ENCODE data around the gene KYNU.

Gene KYNU

DNA sequence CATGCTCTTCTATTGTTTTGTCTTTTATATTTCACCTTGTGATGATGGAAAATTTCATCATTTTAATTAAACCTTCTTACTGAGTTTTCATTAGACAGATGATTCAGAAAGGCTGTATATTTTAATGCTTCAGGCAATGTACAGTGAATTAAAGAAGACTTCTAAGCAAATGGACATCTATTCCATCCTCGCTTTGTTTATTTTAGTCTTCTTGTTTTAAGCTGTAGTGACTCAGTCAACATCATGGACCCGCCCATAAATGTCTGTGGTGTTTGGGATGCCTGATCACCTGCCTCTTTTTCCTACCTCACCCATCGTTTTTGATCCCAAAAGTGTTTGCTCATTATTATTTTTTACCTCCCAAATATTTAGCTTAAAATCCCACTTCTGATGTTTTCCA is 43.1 kb downstream of the KYNU start:
- Histone ChIP-seq H3K4me3 (ENCODE audit: low read depth in 1 of 2, low read length in 2 of 2) (no peak overlapping the region), H3K9ac (ENCODE audit: low read length) (no peak overlapping the region), H3K27me3 (ENCODE audit: control insufficient read depth in 1 of 2, insufficient read depth in 2 of 2, low read length in 2 of 2) (no peaks in the 10 kb centered on the region), H3K4me1 (ENCODE audit: insufficient read depth, low read length) (no peaks in the 10 kb centered on the region), H3K36me3 (ENCODE audit: insufficient read depth, low read length) (no peaks in the 10 kb centered on the region), H3K9me3 (ENCODE audit: low read length) (no peaks in the 10 kb centered on the region), H3K27ac (ENCODE audit: low read depth, low read length) (no peak overlapping the region)

DNA sequence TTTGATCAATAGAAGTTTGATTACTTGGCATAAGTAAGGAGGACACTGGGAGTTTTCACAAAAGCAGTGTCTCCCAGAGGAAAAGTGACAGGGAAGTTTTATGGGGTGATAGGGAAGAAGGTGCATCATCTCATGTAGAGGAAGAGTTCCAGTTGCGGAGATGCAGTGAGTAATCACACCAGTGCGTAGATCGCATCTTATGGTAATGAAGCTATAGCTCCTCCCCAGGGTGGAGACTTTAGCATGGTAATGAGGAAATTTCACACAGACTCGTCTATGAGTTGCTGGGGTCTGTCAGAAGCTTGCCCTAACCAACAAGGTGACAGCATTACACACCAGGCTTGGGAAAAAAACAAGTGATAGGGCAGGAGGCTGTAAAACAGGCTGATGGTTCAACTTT is 49.0 kb downstream of the KYNU start:
- H3K27ac ChIP-seq (ENCODE audit: low read depth, low read length), result no peak overlapping the region
- H3K27me3 ChIP-seq (ENCODE audit: control insufficient read depth in 1 of 2, insufficient read depth in 2 of 2, low read length in 2 of 2), result no peaks in the 10 kb centered on the region
- no peak overlapping the region for H3K4me3 ChIP-seq (ENCODE audit: low read depth in 1 of 2, low read length in 2 of 2)
- H3K4me1 ChIP-seq (ENCODE audit: insufficient read depth, low read length), result no peaks in the 10 kb centered on the region
- H3K36me3 ChIP-seq (ENCODE audit: insufficient read depth, low read length), result no peaks in the 10 kb centered on the region
- no peak overlapping the region for H3K9ac ChIP-seq (ENCODE audit: low read length)
- no peaks in the 10 kb centered on the region for H3K9me3 ChIP-seq (ENCODE audit: low read length)

- H3K4me3 ChIP-seq (ENCODE audit: low read depth in 1 of 2, low read length in 2 of 2), result no peak overlapping the region
- H3K4me1 ChIP-seq (ENCODE audit: insufficient read depth, low read length), result no peaks in the 10 kb centered on the region
- no peak overlapping the region for H3K9ac ChIP-seq (ENCODE audit: low read length)
- no peaks in the 10 kb centered on the region for H3K36me3 ChIP-seq (ENCODE audit: insufficient read depth, low read length)
- no peaks in the 10 kb centered on the region for H3K27me3 ChIP-seq (ENCODE audit: control insufficient read depth in 1 of 2, insufficient read depth in 2 of 2, low read length in 2 of 2)
- no peaks in the 10 kb centered on the region for H3K9me3 ChIP-seq (ENCODE audit: low read length)
- H3K27ac ChIP-seq (ENCODE audit: low read depth, low read length), result no peak overlapping the region
These were observed 53.5 kb downstream of the KYNU start for GRCh38 chr2:142930835-142931398.

- H3K27ac ChIP-seq (ENCODE audit: low read depth, low read length), result no peak overlapping the region
- no peaks in the 10 kb centered on the region for H3K4me1 ChIP-seq (ENCODE audit: insufficient read depth, low read length)
- no peaks in the 10 kb centered on the region for H3K36me3 ChIP-seq (ENCODE audit: insufficient read depth, low read length)
- no peaks in the 10 kb centered on the region for H3K9me3 ChIP-seq (ENCODE audit: low read length)
- H3K4me3 ChIP-seq (ENCODE audit: low read depth in 1 of 2, low read length in 2 of 2), result no peak overlapping the region
- no peak overlapping the region for H3K9ac ChIP-seq (ENCODE audit: low read length)
- no peaks in the 10 kb centered on the region for H3K27me3 ChIP-seq (ENCODE audit: control insufficient read depth in 1 of 2, insufficient read depth in 2 of 2, low read length in 2 of 2)
These were observed 56.5 kb downstream of the KYNU start for GRCh38 chr2:142933916-142934315.

GRCh38 chr2:142935563-142936089 is 58.2 kb downstream of the KYNU start:
- H3K9me3 ChIP-seq (ENCODE audit: low read length), result no peaks in the 10 kb centered on the region
- H3K4me3 ChIP-seq (ENCODE audit: low read depth in 1 of 2, low read length in 2 of 2), result no peak overlapping the region
- H3K4me1 ChIP-seq (ENCODE audit: insufficient read depth, low read length), result no peaks in the 10 kb centered on the region
- no peaks in the 10 kb centered on the region for H3K27me3 ChIP-seq (ENCODE audit: control insufficient read depth in 1 of 2, insufficient read depth in 2 of 2, low read length in 2 of 2)
- no peak overlapping the region for H3K27ac ChIP-seq (ENCODE audit: low read depth, low read length)
- no peaks in the 10 kb centered on the region for H3K36me3 ChIP-seq (ENCODE audit: insufficient read depth, low read length)
- H3K9ac ChIP-seq (ENCODE audit: low read length), result no peak overlapping the region

- Histone ChIP-seq H3K27ac (ENCODE audit: low read depth, low read length) (no peak overlapping the region), H3K9ac (ENCODE audit: low read length) (no peak overlapping the region), H3K27me3 (ENCODE audit: control insufficient read depth in 1 of 2, insufficient read depth in 2 of 2, low read length in 2 of 2) (no peaks in the 10 kb centered on the region), H3K36me3 (ENCODE audit: insufficient read depth, low read length) (no peaks in the 10 kb centered on the region), H3K9me3 (ENCODE audit: low read length) (no peaks in the 10 kb centered on the region), H3K4me1 (ENCODE audit: insufficient read depth, low read length) (no peaks in the 10 kb centered on the region), H3K4me3 (ENCODE audit: low read depth in 1 of 2, low read length in 2 of 2) (no peak overlapping the region)
These were observed 59.2 kb downstream of the KYNU start for GRCh38 chr2:142936629-142937028.

DNA sequence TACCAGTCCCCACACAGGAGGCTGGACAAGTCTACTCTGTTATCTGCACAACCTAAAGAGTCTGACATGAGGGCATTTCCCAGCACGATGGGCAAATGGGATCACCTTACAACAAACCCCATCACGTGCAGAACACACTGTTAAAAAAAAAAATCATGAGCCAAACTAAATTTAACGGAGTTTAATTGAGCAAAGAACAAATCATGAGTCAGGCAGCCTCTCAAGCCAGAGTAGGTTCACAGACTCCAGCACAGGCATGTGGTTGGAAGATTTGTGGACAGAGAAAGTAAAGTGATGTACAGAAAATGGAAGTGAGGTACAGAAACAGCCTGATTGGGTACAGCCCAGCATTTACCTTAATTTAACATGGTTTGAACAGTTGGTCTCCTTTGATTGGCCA is 59.9 kb downstream of the KYNU start:
- Histone ChIP-seq H3K9ac (ENCODE audit: low read length) (no peak overlapping the region), H3K9me3 (ENCODE audit: low read length) (no peaks in the 10 kb centered on the region), H3K4me1 (ENCODE audit: insufficient read depth, low read length) (no peaks in the 10 kb centered on the region), H3K27ac (ENCODE audit: low read depth, low read length) (no peak overlapping the region), H3K27me3 (ENCODE audit: control insufficient read depth in 1 of 2, insufficient read depth in 2 of 2, low read length in 2 of 2) (no peaks in the 10 kb centered on the region), H3K36me3 (ENCODE audit: insufficient read depth, low read length) (no peaks in the 10 kb centered on the region), H3K4me3 (ENCODE audit: low read depth in 1 of 2, low read length in 2 of 2) (no peak overlapping the region)

DNA sequence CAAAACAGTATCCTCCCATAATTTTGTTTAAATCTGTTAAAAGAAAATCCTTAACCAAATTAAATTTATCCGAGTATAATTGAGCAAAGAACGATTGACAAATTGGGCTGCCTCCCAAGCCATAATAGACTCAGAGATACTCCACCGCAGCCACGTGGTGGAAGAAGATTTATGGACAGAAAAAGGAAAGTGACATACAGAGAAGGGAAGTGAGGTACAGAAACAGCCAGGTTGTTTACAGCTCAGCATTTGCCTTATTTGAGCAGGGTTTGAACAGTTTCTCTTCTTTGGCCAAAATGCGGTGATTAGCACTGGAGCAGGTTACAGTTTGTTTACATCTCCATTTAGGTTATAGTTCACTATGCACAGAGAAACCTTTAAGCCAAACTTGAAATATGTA is 60.8 kb downstream of the KYNU start:
- no peaks in the 10 kb centered on the region for H3K36me3 ChIP-seq (ENCODE audit: insufficient read depth, low read length)
- no peaks in the 10 kb centered on the region for H3K27me3 ChIP-seq (ENCODE audit: control insufficient read depth in 1 of 2, insufficient read depth in 2 of 2, low read length in 2 of 2)
- no peak overlapping the region for H3K4me3 ChIP-seq (ENCODE audit: low read depth in 1 of 2, low read length in 2 of 2)
- H3K27ac ChIP-seq (ENCODE audit: low read depth, low read length), result no peak overlapping the region
- no peaks in the 10 kb centered on the region for H3K4me1 ChIP-seq (ENCODE audit: insufficient read depth, low read length)
- H3K9ac ChIP-seq (ENCODE audit: low read length), result no peak overlapping the region
- H3K9me3 ChIP-seq (ENCODE audit: low read length), result no peaks in the 10 kb centered on the region

DNA sequence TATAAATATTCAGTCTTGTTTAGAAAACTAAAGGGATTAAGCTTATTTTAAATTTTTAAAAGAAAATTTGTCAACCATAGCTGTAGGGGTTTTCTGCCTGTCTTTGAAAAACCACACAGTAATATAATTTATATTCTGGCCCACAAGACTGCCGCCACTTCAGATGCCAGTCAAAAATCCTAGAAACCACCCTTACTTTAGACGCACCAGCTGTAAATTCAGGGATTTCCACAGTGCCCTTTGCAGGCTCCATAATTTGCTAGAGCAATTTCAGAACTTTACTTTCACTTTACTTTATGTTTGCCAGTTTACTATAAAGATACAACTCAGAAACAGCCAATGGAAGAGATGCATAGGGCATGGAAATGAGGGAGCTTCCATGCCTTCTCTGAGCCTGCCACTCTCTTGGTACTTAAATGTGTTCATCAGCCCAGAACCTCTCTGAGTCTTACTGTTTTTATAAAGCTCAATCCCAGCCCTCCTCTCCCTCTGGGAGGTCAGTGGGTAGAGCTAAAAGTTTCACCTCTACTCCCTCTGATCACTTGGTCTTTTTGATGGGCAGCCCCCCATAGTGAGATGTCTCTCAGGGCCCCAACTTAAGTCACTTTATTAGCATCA is 63.3 kb downstream of the KYNU start:
- no peak overlapping the region for H3K27ac ChIP-seq (ENCODE audit: low read depth, low read length)
- H3K4me1 ChIP-seq (ENCODE audit: insufficient read depth, low read length), result no peaks in the 10 kb centered on the region
- no peaks in the 10 kb centered on the region for H3K9me3 ChIP-seq (ENCODE audit: low read length)
- H3K36me3 ChIP-seq (ENCODE audit: insufficient read depth, low read length), result no peaks in the 10 kb centered on the region
- no peaks in the 10 kb centered on the region for H3K27me3 ChIP-seq (ENCODE audit: control insufficient read depth in 1 of 2, insufficient read depth in 2 of 2, low read length in 2 of 2)
- H3K9ac ChIP-seq (ENCODE audit: low read length), result no peak overlapping the region
- no peak overlapping the region for H3K4me3 ChIP-seq (ENCODE audit: low read depth in 1 of 2, low read length in 2 of 2)

GRCh38 chr2:142942690-142943089 is 65.2 kb downstream of the KYNU start:
- H3K36me3 ChIP-seq (ENCODE audit: insufficient read depth, low read length), result no peaks in the 10 kb centered on the region
- no peak overlapping the region for H3K4me3 ChIP-seq (ENCODE audit: low read depth in 1 of 2, low read length in 2 of 2)
- no peaks in the 10 kb centered on the region for H3K9me3 ChIP-seq (ENCODE audit: low read length)
- no peaks in the 10 kb centered on the region for H3K27me3 ChIP-seq (ENCODE audit: control insufficient read depth in 1 of 2, insufficient read depth in 2 of 2, low read length in 2 of 2)
- no peak overlapping the region for H3K9ac ChIP-seq (ENCODE audit: low read length)
- H3K4me1 ChIP-seq (ENCODE audit: insufficient read depth, low read length), result no peaks in the 10 kb centered on the region
- no peak overlapping the region for H3K27ac ChIP-seq (ENCODE audit: low read depth, low read length)

GRCh38 chr2:142944264-142944663 is 66.8 kb downstream of the KYNU start:
- H3K4me3 ChIP-seq (ENCODE audit: low read depth in 1 of 2, low read length in 2 of 2), result no peak overlapping the region
- H3K4me1 ChIP-seq (ENCODE audit: insufficient read depth, low read length), result no peaks in the 10 kb centered on the region
- no peaks in the 10 kb centered on the region for H3K27me3 ChIP-seq (ENCODE audit: control insufficient read depth in 1 of 2, insufficient read depth in 2 of 2, low read length in 2 of 2)
- H3K36me3 ChIP-seq (ENCODE audit: insufficient read depth, low read length), result no peaks in the 10 kb centered on the region
- no peaks in the 10 kb centered on the region for H3K9me3 ChIP-seq (ENCODE audit: low read length)
- H3K27ac ChIP-seq (ENCODE audit: low read depth, low read length), result no peak overlapping the region
- no peak overlapping the region for H3K9ac ChIP-seq (ENCODE audit: low read length)

GRCh38 chr2:142944721-142945120 is 67.3 kb downstream of the KYNU start:
- Histone ChIP-seq H3K9me3 (ENCODE audit: low read length) (no peaks in the 10 kb centered on the region), H3K4me1 (ENCODE audit: insufficient read depth, low read length) (no peaks in the 10 kb centered on the region)

More at GRCh38 chr2:142944721-142945120, 67.3 kb downstream of the KYNU start:
- no peak overlapping the region for H3K27ac ChIP-seq (ENCODE audit: low read depth, low read length)
- H3K4me3 ChIP-seq (ENCODE audit: low read depth in 1 of 2, low read length in 2 of 2), result no peak overlapping the region
- H3K9ac ChIP-seq (ENCODE audit: low read length), result no peak overlapping the region
- no peaks in the 10 kb centered on the region for H3K27me3 ChIP-seq (ENCODE audit: control insufficient read depth in 1 of 2, insufficient read depth in 2 of 2, low read length in 2 of 2)
- H3K36me3 ChIP-seq (ENCODE audit: insufficient read depth, low read length), result no peaks in the 10 kb centered on the region
